Loucy (cell line): ENCODE results near the gene CDHR2.

Experiments
- H2AFZ ChIP-seq: fragments of 200-600 bp; sonication (generic); 2 replicates; pipeline ENCODE4 v1.6.0; 2016; ENCODE audit warnings: antibody characterized with exemption, mild to moderate bottlenecking, low read length, moderate library complexity
- H3F3A ChIP-seq: fragments of 200-600 bp; 2 replicates; pipeline ENCODE4 v1.6.0; 2016; ENCODE audit warnings: antibody characterized with exemption, low read depth, mild to moderate bottlenecking
- H3K27me3 ChIP-seq: fragments of 200-600 bp; sonication (generic); 2 replicates; pipeline ENCODE4 v1.6.1; 2014; ENCODE audit warnings: low read length, mild to moderate bottlenecking; ENCODE audit not compliant: insufficient read depth, poor library complexity, severe bottlenecking
- H3K36me3 ChIP-seq: fragments of 200-600 bp; sonication (generic); 2 replicates; pipeline ENCODE4 v1.6.1; 2016; ENCODE audit warnings: low read length; ENCODE audit not compliant: insufficient read depth
- H3K4me1 ChIP-seq: fragments of 200-600 bp; sonication (generic); 2 replicates; pipeline ENCODE4 v1.5.1; 2014; ENCODE audit warnings: low read length, mild to moderate bottlenecking; ENCODE audit not compliant: insufficient read depth, poor library complexity, severe bottlenecking
- H3K4me2 ChIP-seq: fragments of 200-600 bp; sonication (generic); 2 replicates; pipeline ENCODE4 v1.6.0; 2014; ENCODE audit warnings: antibody characterized with exemption, low read length, low read depth, mild to moderate bottlenecking; ENCODE audit not compliant: poor library complexity, severe bottlenecking
- H3K4me3 ChIP-seq: fragments of 200-600 bp; sonication (generic); 2 replicates; pipeline ENCODE4 v1.5.1; 2014; ENCODE audit warnings: low read length, mild to moderate bottlenecking, mixed read lengths; ENCODE audit not compliant: poor library complexity, severe bottlenecking
- H3K79me2 ChIP-seq: fragments of 200-600 bp; sonication (generic); 2 replicates; pipeline ENCODE4 v1.6.1; 2014; ENCODE audit warnings: low read length; ENCODE audit not compliant: insufficient read depth
- H3K9ac ChIP-seq: fragments of 200-600 bp; sonication (generic); 2 replicates; pipeline ENCODE4 v1.6.0; 2014; ENCODE audit warnings: mild to moderate bottlenecking, low read depth, low read length, moderate library complexity; ENCODE audit not compliant: poor library complexity, severe bottlenecking
- H3K9me2 ChIP-seq: fragments of 200-600 bp; sonication (generic); replicated peaks from 2 replicates; pipeline ENCODE4 v1.6.1; 2016; ENCODE audit warnings: low read depth, low read length, mixed read lengths
- H3K9me3 ChIP-seq: fragments of 200-600 bp; sonication (generic); 2 replicates; pipeline ENCODE4 v1.6.1; 2014; ENCODE audit warnings: mild to moderate bottlenecking, antibody characterized with exemption, low read length, low read depth; ENCODE audit not compliant: insufficient read depth
- H4K20me1 ChIP-seq: fragments of 200-600 bp; sonication (generic); 2 replicates; pipeline ENCODE4 v1.6.0; 2014; ENCODE audit warnings: antibody characterized with exemption, low read length, mild to moderate bottlenecking; ENCODE audit not compliant: insufficient read depth, poor library complexity, severe bottlenecking
- EZH2phosphoT487 ChIP-seq: fragments of 200-600 bp; IDR thresholded peaks from 2 replicates; pipeline ENCODE4 v1.6.1; 2018; ENCODE audit warnings: antibody characterized with exemption, mild to moderate bottlenecking, moderate library complexity, borderline replicate concordance
- TF ChIP-seq, protein P1 (sequence below): fragments of 200-600 bp; sonication (generic); conservative IDR thresholded peaks from 2 replicates; pipeline ENCODE4 v1.5.1; 2014; ENCODE audit warnings: mild to moderate bottlenecking, antibody characterized with exemption, low read length

Gene CDHR2

DNA sequence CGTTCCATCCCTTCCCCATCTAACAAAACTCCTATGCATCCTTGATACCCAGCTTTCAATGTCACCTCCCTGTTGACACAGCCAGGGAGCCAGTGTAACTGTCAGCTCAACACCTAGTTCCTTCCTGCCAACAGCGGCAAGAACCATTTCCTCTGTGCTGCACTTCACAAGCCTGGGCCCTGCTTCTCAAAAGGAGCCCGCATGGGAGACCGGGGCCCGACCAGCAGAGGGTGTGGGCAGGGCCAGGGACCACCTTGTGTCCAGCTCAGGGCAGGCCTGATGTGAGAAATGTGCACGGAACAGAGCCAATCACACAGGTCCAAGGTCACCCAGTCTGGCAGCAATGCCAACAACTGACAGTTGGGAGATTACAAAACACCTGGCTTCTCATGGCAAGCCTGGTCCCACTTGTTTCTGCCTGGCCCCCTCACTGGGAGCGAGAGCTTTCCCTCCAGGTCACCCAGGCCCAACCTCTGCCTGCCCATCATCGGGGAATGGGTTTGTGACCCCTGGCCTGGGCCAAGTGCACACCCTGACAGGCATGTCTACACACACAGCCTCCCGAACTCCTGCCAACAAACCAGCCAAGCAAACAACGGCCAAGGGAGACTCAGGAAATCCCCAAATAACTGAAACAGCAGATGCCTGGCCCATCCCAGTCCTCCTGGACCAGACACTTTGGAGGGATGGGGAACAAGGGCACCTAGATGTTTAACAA is 15.1 kb upstream of the CDHR2 start:
- Histone ChIP-seq H3K9ac (peak overlapping the region; percentile 99), H3K9me2 (no peaks in the 10 kb centered on the region), H3K36me3 (peaks cover 16% of the 10 kb centered on the region; the same call in 1 of the 2 replicates), H4K20me1 (peaks cover 28% of the 10 kb centered on the region), H3K27me3 (peaks cover 6% of the 10 kb centered on the region), H3K4me2 (peak overlapping the region; percentile 92), H2AFZ (no peak overlapping the region), H3K4me3 (peak overlapping the region; percentile 85), H3K9me3 (no peaks in the 10 kb centered on the region), H3K4me1 (peaks cover 26% of the 10 kb centered on the region), H3K79me2 (peaks cover 67% of the 10 kb centered on the region), H3F3A (no peaks in the 10 kb centered on the region; the same call in 1 of the 2 replicates)
- no peak for TF ChIP-seq EZH2phosphoT487
- TF ChIP-seq, protein P1, sequence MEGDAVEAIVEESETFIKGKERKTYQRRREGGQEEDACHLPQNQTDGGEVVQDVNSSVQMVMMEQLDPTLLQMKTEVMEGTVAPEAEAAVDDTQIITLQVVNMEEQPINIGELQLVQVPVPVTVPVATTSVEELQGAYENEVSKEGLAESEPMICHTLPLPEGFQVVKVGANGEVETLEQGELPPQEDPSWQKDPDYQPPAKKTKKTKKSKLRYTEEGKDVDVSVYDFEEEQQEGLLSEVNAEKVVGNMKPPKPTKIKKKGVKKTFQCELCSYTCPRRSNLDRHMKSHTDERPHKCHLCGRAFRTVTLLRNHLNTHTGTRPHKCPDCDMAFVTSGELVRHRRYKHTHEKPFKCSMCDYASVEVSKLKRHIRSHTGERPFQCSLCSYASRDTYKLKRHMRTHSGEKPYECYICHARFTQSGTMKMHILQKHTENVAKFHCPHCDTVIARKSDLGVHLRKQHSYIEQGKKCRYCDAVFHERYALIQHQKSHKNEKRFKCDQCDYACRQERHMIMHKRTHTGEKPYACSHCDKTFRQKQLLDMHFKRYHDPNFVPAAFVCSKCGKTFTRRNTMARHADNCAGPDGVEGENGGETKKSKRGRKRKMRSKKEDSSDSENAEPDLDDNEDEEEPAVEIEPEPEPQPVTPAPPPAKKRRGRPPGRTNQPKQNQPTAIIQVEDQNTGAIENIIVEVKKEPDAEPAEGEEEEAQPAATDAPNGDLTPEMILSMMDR: peak; percentile 28; the same call in 1 of the 2 replicates

DNA sequence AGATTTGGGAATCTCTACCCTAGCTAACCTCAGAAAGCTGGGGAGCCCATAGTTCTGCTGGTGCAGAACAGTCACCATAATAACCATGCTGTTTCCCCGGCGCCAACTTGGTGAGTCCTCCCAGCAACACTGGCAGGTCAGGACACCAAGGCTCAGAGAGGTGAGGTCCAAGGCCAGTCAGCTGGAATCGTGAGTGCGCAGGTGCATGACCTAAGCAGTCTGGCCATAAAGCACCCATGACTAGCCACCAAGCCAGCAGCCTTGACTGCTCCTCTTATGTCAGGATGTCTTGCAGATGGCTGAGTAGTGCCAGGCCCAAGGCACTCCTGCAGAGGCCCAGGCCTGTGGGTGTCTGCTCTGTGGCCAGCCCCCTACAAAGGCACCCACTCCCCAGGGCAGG is 14.5 kb upstream of the CDHR2 start:
- TF ChIP-seq, protein P1: no peak
- no peak for TF ChIP-seq EZH2phosphoT487
- no peaks in the 10 kb centered on the region; the same call in 1 of the 2 replicates for H3F3A ChIP-seq
- peaks cover 20% of the 10 kb centered on the region for H3K4me1 ChIP-seq
- peaks cover 6% of the 10 kb centered on the region for H3K27me3 ChIP-seq
- H2AFZ ChIP-seq: no peak overlapping the region
- peaks cover 10% of the 10 kb centered on the region; the same call in 1 of the 2 replicates for H3K36me3 ChIP-seq
- no peaks in the 10 kb centered on the region for H3K9me3 ChIP-seq
- H3K79me2 ChIP-seq: peaks cover 61% of the 10 kb centered on the region
- peak overlapping the region; percentile 99 for H3K9ac ChIP-seq
- H3K9me2 ChIP-seq: no peaks in the 10 kb centered on the region
- peaks cover 22% of the 10 kb centered on the region for H4K20me1 ChIP-seq
- H3K4me3 ChIP-seq: peak overlapping the region; percentile 85
- H3K4me2 ChIP-seq: peak overlapping the region; percentile 92

DNA sequence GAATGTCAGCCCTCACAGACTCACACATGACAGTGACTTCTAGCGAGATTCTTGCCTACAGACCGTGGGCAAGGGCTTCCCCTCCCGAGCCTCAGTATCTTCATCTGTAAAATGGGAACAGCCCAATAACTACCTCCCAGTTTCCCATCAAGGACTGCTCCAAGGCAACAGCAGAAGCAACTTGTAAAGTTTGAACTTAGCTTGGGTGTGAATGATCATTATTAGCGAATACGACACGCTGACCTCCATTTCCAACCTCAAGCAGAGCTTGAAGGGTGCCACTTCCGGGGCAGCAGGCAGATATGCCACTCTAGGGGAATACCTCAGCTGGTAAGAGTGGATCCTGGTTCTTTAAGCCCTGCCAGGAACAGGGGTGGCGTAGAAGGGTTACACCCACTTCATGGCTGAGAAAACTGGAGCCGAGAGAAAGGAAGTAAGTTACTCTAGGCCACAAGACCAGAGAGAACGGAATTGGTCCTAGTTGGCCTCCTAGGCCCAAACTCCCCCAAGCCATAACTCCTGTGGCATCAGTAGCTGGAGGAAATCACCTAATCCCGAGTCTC is 14.0 kb upstream of the CDHR2 start:
- Histone ChIP-seq H3K9ac (peak overlapping the region; percentile 99), H3K79me2 (peaks cover 60% of the 10 kb centered on the region), H3K4me2 (peak overlapping the region; percentile 92), H2AFZ (no peak overlapping the region), H3K4me1 (peaks cover 18% of the 10 kb centered on the region), H3K9me2 (no peaks in the 10 kb centered on the region), H3K4me3 (peak overlapping the region; percentile 85), H4K20me1 (peaks cover 22% of the 10 kb centered on the region), H3K27me3 (peaks cover 6% of the 10 kb centered on the region), H3F3A (no peaks in the 10 kb centered on the region; the same call in 1 of the 2 replicates), H3K36me3 (peaks cover 9% of the 10 kb centered on the region; the same call in 1 of the 2 replicates), H3K9me3 (no peaks in the 10 kb centered on the region)
- no peak for TF ChIP-seq EZH2phosphoT487
- TF ChIP-seq, protein P1: no peak
